IMR-90 (cell line): ENCODE data around the gene HOXA5. TPM values are rescaled to one million over a fixed set of nuclear protein-coding genes. Genes with fewer than 3 reads are reported as not detected.
A peak's percentile ranks its signal among the peaks of the same experiment; 100 is the strongest.

Experiments used
- ATAC-seq: fragments of 200-7000 bp; cut with Tn5 transposase; 2 replicates; pipeline ENCODE4 v1.9.1; 2020; ENCODE audit warnings: low read depth, mild to moderate bottlenecking, moderate library complexity
- BruUV-seq: library from RNA; stranded (reverse); fragments of 400-500 nt; replicated peaks from 2 replicates; lab custom pipeline; 2021; lab: Mats Ljungman, UMichigan
- CTCF ChIA-PET: fragments of 300-600 bp; formaldehyde crosslinking; extraction: SDS; loops from one replicate; lab custom pipeline; 2021; ENCODE audit warnings: antibody characterized with exemption; lab: Yijun Ruan, JAX
- POLR2A ChIA-PET: fragments of 300-600 bp; sonication (Branson Sonifier 250); formaldehyde crosslinking; loops from one replicate; lab custom pipeline; 2022; ENCODE audit warnings: antibody characterized with exemption; ENCODE audit not compliant: unreplicated experiment; lab: Charles Lee
- DNase-seq: peaks from one replicate; pipeline ENCODE4 v3.0.0; 2013
- H2AFZ ChIP-seq: replicated peaks from 2 replicates; pipeline ENCODE3; 2013; ENCODE audit warnings: low read length, mild to moderate bottlenecking; ENCODE audit not compliant: poor library complexity
- H2AK5ac ChIP-seq: 2 replicates; pipeline ENCODE4 v1.6.1; 2013; ENCODE audit warnings: low read depth, low read length, inconsistent platforms
- H2AK9ac ChIP-seq: replicated peaks from 2 replicates; pipeline ENCODE3; 2013; ENCODE audit warnings: mild to moderate bottlenecking, low read depth, low read length, moderate library complexity; ENCODE audit not compliant: poor library complexity
- H2BK120ac ChIP-seq: 2 replicates; pipeline ENCODE4 v1.6.1; 2013; ENCODE audit warnings: low read depth, low read length, inconsistent platforms
- H2BK15ac ChIP-seq: 3 replicates; pipeline ENCODE4 v1.6.1; 2013; ENCODE audit warnings: low read depth, low read length, inconsistent platforms
- H2BK20ac ChIP-seq: 2 replicates; pipeline ENCODE4 v1.6.1; 2013; ENCODE audit warnings: low read depth, mild to moderate bottlenecking, inconsistent platforms, low read length, moderate library complexity
- H2BK5ac ChIP-seq: 2 replicates; pipeline ENCODE4 v1.6.1; 2013; ENCODE audit warnings: mild to moderate bottlenecking, low read depth, low read length, inconsistent platforms; ENCODE audit not compliant: poor library complexity, severe bottlenecking
- H3K14ac ChIP-seq: replicated peaks from 2 replicates; pipeline ENCODE4 v1.6.1; 2013; ENCODE audit warnings: low read depth, low read length, inconsistent platforms
- H3K18ac ChIP-seq: 2 replicates; pipeline ENCODE4 v1.6.1; 2013; ENCODE audit warnings: low read depth, low read length, control low read depth
- H3K23ac ChIP-seq: 2 replicates; pipeline ENCODE4 v1.6.1; 2013; ENCODE audit warnings: low read depth, low read length, inconsistent platforms
- H3K27ac ChIP-seq: 2 replicates; pipeline ENCODE4 v1.5.1; 2013; ENCODE audit warnings: mild to moderate bottlenecking, control low read depth, low read length; ENCODE audit not compliant: insufficient read depth
- H3K27me3 ChIP-seq: 2 replicates; pipeline ENCODE4 v1.6.1; 2013; ENCODE audit warnings: low read length; ENCODE audit not compliant: control insufficient read depth, insufficient read depth
- H3K36me3 ChIP-seq: 2 replicates; pipeline ENCODE4 v1.6.1; 2013; ENCODE audit warnings: low read length, mixed read lengths; ENCODE audit not compliant: control insufficient read depth, insufficient read depth
- H3K4ac ChIP-seq: 2 replicates; pipeline ENCODE4 v1.6.1; 2013; ENCODE audit warnings: low read depth, low read length, inconsistent platforms
- H3K4me1 ChIP-seq: 2 replicates; pipeline ENCODE4 v1.6.1; 2013; ENCODE audit warnings: low read length, mixed read lengths; ENCODE audit not compliant: control insufficient read depth, insufficient read depth
- H3K4me2 ChIP-seq: 2 replicates; pipeline ENCODE4 v1.6.1; 2013; ENCODE audit warnings: low read depth, mild to moderate bottlenecking, control low read depth, low read length, moderate library complexity
- H3K4me3 ChIP-seq: 2 replicates; pipeline ENCODE4 v1.5.1; 2013; ENCODE audit warnings: low read depth, mild to moderate bottlenecking, control low read depth, low read length, moderate library complexity; ENCODE audit not compliant: insufficient read depth
- H3K56ac ChIP-seq: 2 replicates; pipeline ENCODE4 v1.6.1; 2013; ENCODE audit warnings: low read length, inconsistent platforms; ENCODE audit not compliant: insufficient read depth; ENCODE audit errors: extremely low read depth
- H3K79me1 ChIP-seq, 2 experiments: 2 replicates each; pipeline ENCODE4 v1.6.1; 2013; ENCODE audit warnings: low read length in 2 of 2, inconsistent platforms in 1 of 2, low read depth in 1 of 2
- H3K9ac ChIP-seq: 2 replicates; pipeline ENCODE4 v1.6.1; 2013; ENCODE audit warnings: low read depth, low read length, control low read depth
- H3K9me1 ChIP-seq: 2 replicates; pipeline ENCODE4 v1.6.1; 2013; ENCODE audit warnings: low read length, inconsistent platforms; ENCODE audit not compliant: insufficient read depth
- H3K9me3 ChIP-seq: 2 replicates; pipeline ENCODE4 v1.6.1; 2013; ENCODE audit warnings: low read length; ENCODE audit not compliant: control insufficient read depth, insufficient read depth
- H4K20me1 ChIP-seq: 2 replicates; pipeline ENCODE4 v1.6.1; 2013; ENCODE audit warnings: low read length, inconsistent platforms; ENCODE audit not compliant: insufficient read depth
- H4K5ac ChIP-seq: 2 replicates; pipeline ENCODE4 v1.6.1; 2013; ENCODE audit warnings: mild to moderate bottlenecking, low read depth, low read length, control low read depth
- H4K8ac ChIP-seq, 2 experiments: 2 replicates each; pipeline ENCODE4 v1.6.1; 2013; ENCODE audit warnings: low read depth in 2 of 2, low read length in 2 of 2, control low read depth in 1 of 2, inconsistent platforms in 1 of 2
- H4K91ac ChIP-seq: 2 replicates; pipeline ENCODE4 v1.6.1; 2013; ENCODE audit warnings: low read depth, low read length, inconsistent platforms; ENCODE audit not compliant: insufficient read depth
- CHD1 ChIP-seq: IDR thresholded peaks from 2 replicates; pipeline ENCODE4 v1.6.1; 2012; ENCODE audit warnings: low read depth, low read length, improper control_type of control experiment
- MXI1 ChIP-seq: IDR thresholded peaks from 2 replicates; pipeline ENCODE4 v1.6.1; 2012; ENCODE audit warnings: low read depth, mild to moderate bottlenecking, low read length, moderate library complexity, borderline replicate concordance
- SMC3 ChIP-seq: fragments of 150-350 bp; IDR thresholded peaks from 2 replicates; pipeline ENCODE4 v1.6.1; 2016; ENCODE audit warnings: low read depth, mild to moderate bottlenecking, antibody characterized with exemption, low read length, moderate library complexity
- USF2 ChIP-seq: fragments of 150-350 bp; IDR thresholded peaks from 2 replicates; pipeline ENCODE4 v1.6.1; 2017; ENCODE audit warnings: mild to moderate bottlenecking, antibody characterized with exemption, low read length, low read depth
- WGBS, 2 experiments: methylation state at CpG; one replicate each; pipeline versions ENCODE4 v1.1.5 to v1.1.7; 2013; ENCODE audit warnings: missing lambda C conversion rate in 2 of 2; ENCODE audit not compliant: insufficient read length in 1 of 2; ENCODE audit errors: extremely low coverage in 2 of 2; 5-methylcytosine and 5-hydroxymethylcytosine counted together
- dilution Hi-C: fragments of 300-500 bp; cut with HindIII; formaldehyde crosslinking; loops from one replicate; pipeline ENCODE4 v1.14.3; 2018; ENCODE audit warnings: low sequenced_read_pairs; ENCODE audit not compliant: unreplicated experiment
- in situ Hi-C: fragments of 300-500 bp; cut with MboI; formaldehyde crosslinking; loops from 3 replicates; pipeline ENCODE4 v1.14.3; 2019; ENCODE audit warnings: low sequenced_read_pairs, inconsistent platforms, mixed read lengths
- intact Hi-C: fragments of 100-400 bp; cut with micrococcal nuclease; formaldehyde crosslinking; loops from 2 replicates; pipeline ENCODE4 v1.10.0; 2022
- polyA plus RNA-seq, 3 experiments: library from polyadenylated mRNA; depleted of rRNA; stranded (reverse); fragments of >200 nt; gene quantifications; 2 replicates each; pipeline ENCODE4 v1.2.3, GENCODE V29; 2012; ENCODE audit warnings: low replicate concordance in 1 of 3
- total RNA-seq: library from RNA; depleted of rRNA; stranded (reverse); fragments of >200 nt; gene quantifications from 2 replicates; pipeline ENCODE4 v1.2.3, GENCODE V29; 2012

Gene HOXA5
- total and polyA plus RNA-seq, 2 of the 4 experiments (the other 2 are of a cell fraction): 19.9 to 29.4 TPM

GRCh38 chr7:27160145-27160545 is 16.7 kb upstream of the HOXA5 start:
- WGBS, 2 experiments: 91% methylated on average over 7 of the region's 23 CpGs; no CpG with 5 or more reads in 1 of the 2 experiments
- H3K36me3 ChIP-seq: no peaks in the 10 kb centered on the region
- no peak overlapping the region for H3K14ac ChIP-seq
- no peak overlapping the region for H2BK20ac ChIP-seq
- H2BK120ac ChIP-seq: no peak overlapping the region
- H3K9ac ChIP-seq: no peak overlapping the region
- H3K18ac ChIP-seq: no peak overlapping the region
- dilution Hi-C loops: no loop called here
- BruUV-seq: no TSS peak
- no peak for TF ChIP-seq CHD1
- TF ChIP-seq MXI1: no peak
- TF ChIP-seq USF2: no peak
- no peak for TF ChIP-seq SMC3
- peak overlapping the region; percentile 63 for H2AK9ac ChIP-seq
- in situ Hi-C loops: no loop called here
- no peak overlapping the region for H2AK5ac ChIP-seq
- no peak overlapping the region for H3K4ac ChIP-seq
- intact Hi-C loops: loop anchor here (2.0 to 10.0 kb wide), 3 partner anchors 958 to 1905 kb away; partner anchors contain the start of genes CBX3 and HNRNPA2B1
- H3K9me1 ChIP-seq: no peaks in the 10 kb centered on the region
- H3K27ac ChIP-seq: no peak overlapping the region
- peaks cover 3% of the 10 kb centered on the region; the same call in 1 of the 2 replicates for H3K9me3 ChIP-seq
- no peak overlapping the region for H4K5ac ChIP-seq
- CTCF ChIA-PET: interaction anchor here (1.3 to 1.8 kb wide), 4 partner anchors 19 to 1069 kb away, joined by 5 to 29 read pairs (median 6); no protein-coding TSS in a partner anchor
- no peak overlapping the region for H4K8ac ChIP-seq
- peak overlapping the region; percentile 98 for H2AFZ ChIP-seq
- no peak overlapping the region for H2BK5ac ChIP-seq
- no peak overlapping the region for H3K4me2 ChIP-seq
- H4K20me1 ChIP-seq: no peaks in the 10 kb centered on the region
- no peak overlapping the region for H3K23ac ChIP-seq
- no peak for DNase-seq
- peaks cover 22% of the 10 kb centered on the region for H3K27me3 ChIP-seq
- H3K4me1 ChIP-seq: peaks cover 1% of the 10 kb centered on the region; the same call in 1 of the 2 replicates
- no peak overlapping the region for H4K91ac ChIP-seq
- POLR2A ChIA-PET: no interaction called here
- H3K4me3 ChIP-seq: no peak overlapping the region
- H3K56ac ChIP-seq: no peak overlapping the region
- H3K79me1 ChIP-seq: 0 out of 4 replicates have a peak, but pooled peaks cover 0 to 3% of the 10 kb centered on the region in 2 experiments
- no peak for ATAC-seq
- no peak overlapping the region for H2BK15ac ChIP-seq
